ENCODE data around the gene ANTXR1. TPM values are rescaled to one million over a fixed set of nuclear protein-coding genes. Genes with fewer than 3 reads are reported as not detected.

ANTXR1 gene
- total RNA-seq, 2 donors from 2014 or later, result 48.3 to 54.5 TPM

- H3K27me3 ChIP-seq (ENCODE audit: control insufficient read depth, insufficient read depth, low read length, poor library complexity, severe bottlenecking), result no peaks in the 10 kb centered on the region
- no peak for TF ChIP-seq CTCF (conservative IDR thresholded peaks at IDR 0.05)
- no peaks in the 10 kb centered on the region for H3K4me1 ChIP-seq (ENCODE audit: control insufficient read depth, insufficient read depth, low read length)
- no peak overlapping the region for H3K4me3 Mint-ChIP-seq
- peaks cover 9% of the 10 kb centered on the region for H3K4me1 Mint-ChIP-seq
- H3K36me3 Mint-ChIP-seq (ENCODE audit: low read depth), result peaks cover 40% of the 10 kb centered on the region
- DNase-seq, result no peak
- WGBS, 2 experiments (ENCODE audit: insufficient coverage in 1 of 2, insufficient read length in 1 of 2), result 90 to 94% methylated on average over 4 of the region's 4 CpGs
- no peak overlapping the region for H3K4me3 ChIP-seq (ENCODE audit: low read length)
- no peaks in the 10 kb centered on the region for H3K27me3 Mint-ChIP-seq (ENCODE audit: insufficient read depth)
- H3K27ac ChIP-seq (ENCODE audit: low read depth, low read length), result no peak overlapping the region
- H3K9ac ChIP-seq (ENCODE audit: extremely low read depth, low read length, poor library complexity, severe bottlenecking), result no peak overlapping the region
- H3K9me3 ChIP-seq (ENCODE audit: control insufficient read depth, low read length), result no peaks in the 10 kb centered on the region
- H3K27ac Mint-ChIP-seq, result no peak overlapping the region
- H3K36me3 ChIP-seq (ENCODE audit: control insufficient read depth, insufficient read depth, low read length), result peaks cover 23% of the 10 kb centered on the region
- no peaks in the 10 kb centered on the region for H3K9me3 Mint-ChIP-seq
These were observed 68.8 kb downstream of the ANTXR1 start for GRCh38 chr2:69081757-69082156.

GRCh38 chr2:69082430-69082997 lies 69.5 kb downstream of the ANTXR1 start:
- Histone ChIP-seq H3K9ac (ENCODE audit: extremely low read depth, low read length, poor library complexity, severe bottlenecking) (no peak overlapping the region), H3K9me3 (ENCODE audit: control insufficient read depth, low read length) (no peaks in the 10 kb centered on the region), H3K27ac (ENCODE audit: low read depth, low read length) (no peak overlapping the region), H3K36me3 (ENCODE audit: control insufficient read depth, insufficient read depth, low read length) (peaks cover 20% of the 10 kb centered on the region), H3K27me3 (ENCODE audit: control insufficient read depth, insufficient read depth, low read length, poor library complexity, severe bottlenecking) (no peaks in the 10 kb centered on the region), H3K4me3 (ENCODE audit: low read length) (no peak overlapping the region), H3K4me1 (ENCODE audit: control insufficient read depth, insufficient read depth, low read length) (no peaks in the 10 kb centered on the region)
- Mint-ChIP-seq H3K36me3 (ENCODE audit: low read depth) (peaks cover 37% of the 10 kb centered on the region), H3K4me1 (peaks cover 13% of the 10 kb centered on the region), H3K27ac (peak overlapping the region; percentile 36), H3K27me3 (ENCODE audit: insufficient read depth) (no peaks in the 10 kb centered on the region), H3K4me3 (no peak overlapping the region), H3K9me3 (no peaks in the 10 kb centered on the region)
- 79 to 84% methylated on average over 8 to 9 of the region's 9 CpGs for WGBS, 2 experiments (ENCODE audit: insufficient coverage in 1 of 2, insufficient read length in 1 of 2)
- TF ChIP-seq CTCF (conservative IDR thresholded peaks at IDR 0.05), result no peak
- DNase-seq, result no peak

- Histone ChIP-seq H3K27me3 (ENCODE audit: control insufficient read depth, insufficient read depth, low read length, poor library complexity, severe bottlenecking) (no peaks in the 10 kb centered on the region), H3K4me3 (ENCODE audit: low read length) (no peak overlapping the region), H3K9ac (ENCODE audit: extremely low read depth, low read length, poor library complexity, severe bottlenecking) (no peak overlapping the region), H3K36me3 (ENCODE audit: control insufficient read depth, insufficient read depth, low read length) (peaks cover 17% of the 10 kb centered on the region), H3K4me1 (ENCODE audit: control insufficient read depth, insufficient read depth, low read length) (no peaks in the 10 kb centered on the region), H3K27ac (ENCODE audit: low read depth, low read length) (no peak overlapping the region), H3K9me3 (ENCODE audit: control insufficient read depth, low read length) (no peaks in the 10 kb centered on the region)
- no peak for TF ChIP-seq CTCF (conservative IDR thresholded peaks at IDR 0.05)
- DNase-seq, result no peak
- WGBS, 2 experiments (ENCODE audit: insufficient coverage in 1 of 2, insufficient read length in 1 of 2), result 99 to 100% methylated on average over 2 of the region's 2 CpGs
- Mint-ChIP-seq H3K9me3 (no peaks in the 10 kb centered on the region), H3K27ac (peak overlapping the region; percentile 68), H3K36me3 (ENCODE audit: low read depth) (peaks cover 32% of the 10 kb centered on the region), H3K4me1 (peaks cover 17% of the 10 kb centered on the region), H3K4me3 (no peak overlapping the region), H3K27me3 (ENCODE audit: insufficient read depth) (no peaks in the 10 kb centered on the region)
These were observed 70.3 kb downstream of the ANTXR1 start for GRCh38 chr2:69083235-69083748.
